GM12878 (cell line): ENCODE measurements around the gene RSPRY1. TPM values are rescaled to one million over a fixed set of nuclear protein-coding genes. Genes with fewer than 3 reads are reported as not detected.

Experiments used
- ATAC-seq: fragments of 200-7000 bp; cut with Tn5 transposase; 3 replicates; pipeline ENCODE4 v1.9.1; 2020; ENCODE audit warnings: mild to moderate bottlenecking, moderate library complexity
- BruUV-seq: library from RNA; stranded (reverse); fragments of 400-500 nt; replicated peaks from 2 replicates; lab custom pipeline; 2021; lab: Mats Ljungman, UMichigan
- CTCF ChIA-PET: fragments of 300-600 bp; sonication (Branson Sonifier 250); formaldehyde crosslinking; extraction: SDS; loops from one replicate; lab custom pipeline; 2021; ENCODE audit warnings: inconsistent platforms; lab: Yijun Ruan, JAX
- POLR2A ChIA-PET: fragments of 350-600 bp; formaldehyde crosslinking; extraction: SDS; loops from one replicate; lab custom pipeline; 2021; ENCODE audit warnings: inconsistent platforms; lab: Charles Lee
- RAD21 ChIA-PET: fragments of 300-600 bp; sonication (Branson Sonifier 250); formaldehyde crosslinking; loops from one replicate; lab custom pipeline; 2023; ENCODE audit warnings: antibody characterized with exemption; ENCODE audit not compliant: unreplicated experiment; lab: Charles Lee
- SMC1A ChIA-PET: fragments of 300-600 bp; sonication (Branson Sonifier 250); formaldehyde crosslinking; loops from one replicate; lab custom pipeline; 2023; ENCODE audit not compliant: unreplicated experiment, uncharacterized antibody; lab: Charles Lee
- DNase-seq: peaks from one replicate; pipeline ENCODE4 v3.0.0-alpha.2; 2011; ENCODE audit warnings: low read depth, low spot score
- FAIRE-seq: peaks from 3 replicates; lab custom pipeline; 2011; peaks lifted over from hg19 to GRCh38; lab: Jason Lieb, UNC
- H2AFZ ChIP-seq: 2 replicates; pipeline ENCODE4 v1.6.0; 2011; ENCODE audit warnings: low read depth, low read length, control low read depth; ENCODE audit not compliant: control insufficient read depth
- H3K27ac ChIP-seq: 2 replicates; pipeline ENCODE4 v1.5.1; 2011; ENCODE audit warnings: control low read depth; ENCODE audit not compliant: control insufficient read depth, insufficient read depth
- H3K27me3 ChIP-seq, 2 experiments: replicated peaks in 1 of 2; 2 replicates each; pipeline versions ENCODE4 v1.6.0 to v1.6.1; 2011; ENCODE audit warnings: low read length in 1 of 2; ENCODE audit not compliant: control insufficient read depth in 2 of 2, insufficient read depth in 2 of 2
- H3K36me3 ChIP-seq, 2 experiments: 2 replicates each; pipeline ENCODE4 v1.5.1; 2011; ENCODE audit warnings: low read length in 1 of 2; ENCODE audit not compliant: control insufficient read depth in 2 of 2, insufficient read depth in 2 of 2
- H3K4me1 ChIP-seq: 2 replicates; pipeline ENCODE4 v1.6.1; 2011; ENCODE audit warnings: mild to moderate bottlenecking, low read length, moderate library complexity, mixed read lengths; ENCODE audit not compliant: control insufficient read depth, insufficient read depth
- H3K4me2 ChIP-seq: 2 replicates; pipeline ENCODE4 v1.6.0; 2011; ENCODE audit warnings: control low read depth; ENCODE audit not compliant: control insufficient read depth, insufficient read depth
- H3K4me3 ChIP-seq: fragments of 200-600 bp; sonication (generic); 2 replicates; pipeline ENCODE4 v1.5.1; 2016
- H3K79me2 ChIP-seq: 2 replicates; pipeline ENCODE4 v1.6.0; 2011; ENCODE audit warnings: low read length; ENCODE audit not compliant: control insufficient read depth, insufficient read depth
- H3K9ac ChIP-seq: 2 replicates; pipeline ENCODE4 v1.8.0; 2011; ENCODE audit warnings: low read length, control low read depth, mixed read lengths; ENCODE audit not compliant: control insufficient read depth, insufficient read depth
- H3K9me3 ChIP-seq: replicated peaks from 3 replicates; pipeline ENCODE4 v1.5.1; 2011; ENCODE audit warnings: mild to moderate bottlenecking, low read length; ENCODE audit not compliant: control insufficient read depth, insufficient read depth
- H4K20me1 ChIP-seq: 2 replicates; pipeline ENCODE4 v1.6.0; 2011; ENCODE audit not compliant: control insufficient read depth, insufficient read depth
- CBX5 ChIP-seq: sonication (generic); IDR thresholded peaks from 2 replicates; pipeline ENCODE4 v1.6.1; 2016; ENCODE audit warnings: low read depth, moderate library complexity, mild to moderate bottlenecking, inconsistent platforms
- IRF4 ChIP-seq: IDR thresholded peaks from 2 replicates; pipeline ENCODE4 v1.6.1; 2011; ENCODE audit warnings: low read depth, low read length
- KAT2A ChIP-seq: conservative IDR thresholded peaks from 2 replicates; pipeline ENCODE4 v1.6.1; 2011; ENCODE audit warnings: low read depth, low read length; ENCODE audit not compliant: control insufficient read depth
- MXI1 ChIP-seq: fragments of 150-350 bp; IDR thresholded peaks from 2 replicates; pipeline ENCODE4 v1.6.1; 2011; ENCODE audit warnings: low read depth, mild to moderate bottlenecking, inconsistent platforms, low read length, improper control_type of control experiment
- NFIC ChIP-seq: IDR thresholded peaks from 2 replicates; pipeline ENCODE4 v1.6.1; 2012; ENCODE audit warnings: low read depth, mild to moderate bottlenecking, inconsistent platforms, low read length, moderate library complexity
- NFXL1 ChIP-seq: fragments of 450-650 bp; IDR thresholded peaks from 2 replicates; pipeline ENCODE4 v1.6.1; 2017; ENCODE audit warnings: antibody characterized with exemption, mild to moderate bottlenecking, borderline replicate concordance
- RELA ChIP-seq: fragments of 450-650 bp; IDR thresholded peaks from 2 replicates; pipeline ENCODE4 v1.8.0; 2014; ENCODE audit warnings: borderline replicate concordance; ENCODE audit not compliant: partially characterized antibody
- SIN3A ChIP-seq: IDR thresholded peaks from 2 replicates; pipeline ENCODE4 v1.6.1; 2012; ENCODE audit warnings: low read depth, low read length, improper control_type of control experiment
- SMC3 ChIP-seq: IDR thresholded peaks from 2 replicates; pipeline ENCODE4 v1.6.1; 2011; ENCODE audit warnings: low read length, improper control_type of control experiment, borderline replicate concordance
- TARDBP ChIP-seq: IDR thresholded peaks from 2 replicates; pipeline ENCODE4 v1.6.1; 2016; ENCODE audit warnings: borderline replicate concordance
- WGBS: methylation state at CpG from one replicate; pipeline ENCODE4 v1.1.6; 2016; ENCODE audit warnings: low lambda C conversion rate; ENCODE audit not compliant: insufficient replicate concordance, insufficient coverage; ENCODE audit errors: missing lambda C conversion rate; 5-methylcytosine and 5-hydroxymethylcytosine counted together
- in situ Hi-C: fragments of 300-500 bp; cut with MboI; formaldehyde crosslinking; loops from 9 replicates; pipeline ENCODE4 v1.14.3; 2018; ENCODE audit warnings: mixed read lengths
- intact Hi-C: fragments of 100-400 bp; cut with micrococcal nuclease; formaldehyde crosslinking; loops from one replicate; pipeline ENCODE4 v1.14.2; 2022; ENCODE audit not compliant: unreplicated experiment
- polyA plus RNA-seq, 11 experiments: library from polyadenylated mRNA; depleted of rRNA in 4 of 11; unstranded in 6 of 11; stranded (reverse) in 5 of 11; fragments of >200 nt; fragmentation: Nextera tagmentation in 4 of 11; fragmentation: Illumina TruSeq in 1 of 11; extraction: Ambion mirVana in 4 of 11; extraction: Trizol in 1 of 11; gene quantifications; 1 replicate in 1 of 11; 2 replicates in 10 of 11; pipeline versions ENCODE4 v1.2.1 to v1.2.3, GENCODE V29; 2011 to 2016; ENCODE audit warnings: inconsistent platforms in 2 of 11, missing spikeins in 2 of 11, low read depth in 1 of 11
- total RNA-seq, 4 experiments: library from RNA; depleted of rRNA in 3 of 4; stranded (reverse); fragments of >200 nt in 3 of 4; fragmentation: Illumina TruSeq in 1 of 4; extraction: Trizol in 1 of 4; gene quantifications; 2 replicates each; pipeline versions ENCODE4 v1.2.1 to v1.2.3, GENCODE V29; 2013 to 2021
- TF ChIP-seq, protein P1 (sequence below): fragments of 450-650 bp; IDR thresholded peaks from 2 replicates; pipeline ENCODE4 v1.6.1; 2014; ENCODE audit warnings: mild to moderate bottlenecking
- TF ChIP-seq, protein P2 (sequence below): fragments of 450-650 bp; IDR thresholded peaks from 2 replicates; pipeline ENCODE4 v1.6.1; 2017; ENCODE audit warnings: mild to moderate bottlenecking, moderate library complexity
- TF ChIP-seq, protein P3 (sequence below): fragments of 150-350 bp; IDR thresholded peaks from 2 replicates; pipeline ENCODE4 v1.6.1; 2016; ENCODE audit warnings: low read depth, low read length
- TF ChIP-seq, protein P4 (sequence below): fragments of 450-650 bp; IDR thresholded peaks from 2 replicates; pipeline ENCODE4 v1.6.1; 2017; ENCODE audit warnings: low read depth, mild to moderate bottlenecking, moderate library complexity

The RSPRY1 gene
- total and polyA plus RNA-seq, 10 of the 15 experiments (the other 5 are each of a cell fraction or from before 2014, with no cell fraction given), result 18.5 to 57.0 (median 41.2) TPM

DNA sequence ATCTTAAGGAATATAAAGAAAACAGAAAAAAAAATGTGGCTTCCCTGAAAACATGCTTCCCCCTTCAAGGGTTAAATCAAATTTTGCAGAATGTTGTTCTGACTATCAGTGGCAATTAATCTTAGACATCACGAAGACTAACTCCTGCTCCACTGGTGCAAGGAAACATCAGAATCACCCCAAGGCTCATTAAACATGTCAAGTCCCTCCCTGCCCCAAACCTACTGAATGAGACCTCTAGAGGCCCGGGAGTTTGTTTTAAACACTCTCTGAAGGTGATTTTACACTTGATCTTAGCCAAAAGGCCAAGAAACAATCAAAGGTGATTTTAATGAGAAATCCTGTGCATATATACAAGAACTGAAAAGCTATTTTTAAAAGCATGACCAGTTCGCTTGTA is 18.6 kb upstream of the RSPRY1 start:
- 0 out of 2 replicates have a peak overlapping the region, but pooled peaks have one; percentile 2 for H3K4me2 ChIP-seq
- H3K4me1 ChIP-seq, result peaks cover 19% of the 10 kb centered on the region
- no peaks in the 10 kb centered on the region for H3K9me3 ChIP-seq
- intact Hi-C loops (loop anchor here (5.0 kb wide), 1 partner anchor 40 kb away; no protein-coding TSS in a partner anchor), in situ Hi-C loops (loop anchor here (5.0 kb wide), 1 partner anchor 80 kb away; no protein-coding TSS in a partner anchor)
- no peak overlapping the region for H2AFZ ChIP-seq
- peaks cover 1 to 44% of the 10 kb centered on the region in 2 experiments for H3K36me3 ChIP-seq
- no peaks in the 10 kb centered on the region for H3K27me3 ChIP-seq
- H3K79me2 ChIP-seq, result no peaks in the 10 kb centered on the region
- DNase-seq (no peak), FAIRE-seq (no peak), ATAC-seq (peak; percentile 63)
- ChIA-PET POLR2A (interaction anchor here (1.0 to 1.2 kb wide), 3 partner anchors 75 to 184 kb away, joined by 3 read pairs; partner anchors contain the start of gene CPNE2), RAD21 (interaction anchor here (0.7 to 2.0 kb wide), 7 partner anchors 18 to 217 kb away, joined by 3 to 15 read pairs (median 4); partner anchors contain the start of genes CPNE2, PSME3IP1 and RSPRY1), SMC1A (interaction anchor here (0.7 to 2.5 kb wide), 7 partner anchors 13 to 163 kb away, joined by 3 to 7 read pairs (median 3); partner anchors contain the start of gene CPNE2), CTCF (interaction anchor here (0.6 to 4.1 kb wide), 14 partner anchors 16 to 201 kb away, joined by 3 to 32 read pairs (median 3); partner anchors contain the start of gene CPNE2)
- H3K9ac ChIP-seq, result no peak overlapping the region
- H4K20me1 ChIP-seq, result no peaks in the 10 kb centered on the region
- no peak overlapping the region for H3K4me3 ChIP-seq
- no TSS peak for BruUV-seq
- 70% methylated on average over 3 of the region's 3 CpGs for WGBS
- peak overlapping the region; percentile 50; the same call in 1 of the 2 replicates for H3K27ac ChIP-seq
- TF ChIP-seq, protein P1, sequence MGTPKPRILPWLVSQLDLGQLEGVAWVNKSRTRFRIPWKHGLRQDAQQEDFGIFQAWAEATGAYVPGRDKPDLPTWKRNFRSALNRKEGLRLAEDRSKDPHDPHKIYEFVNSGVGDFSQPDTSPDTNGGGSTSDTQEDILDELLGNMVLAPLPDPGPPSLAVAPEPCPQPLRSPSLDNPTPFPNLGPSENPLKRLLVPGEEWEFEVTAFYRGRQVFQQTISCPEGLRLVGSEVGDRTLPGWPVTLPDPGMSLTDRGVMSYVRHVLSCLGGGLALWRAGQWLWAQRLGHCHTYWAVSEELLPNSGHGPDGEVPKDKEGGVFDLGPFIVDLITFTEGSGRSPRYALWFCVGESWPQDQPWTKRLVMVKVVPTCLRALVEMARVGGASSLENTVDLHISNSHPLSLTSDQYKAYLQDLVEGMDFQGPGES, result no peak
- TF ChIP-seq, protein P2, sequence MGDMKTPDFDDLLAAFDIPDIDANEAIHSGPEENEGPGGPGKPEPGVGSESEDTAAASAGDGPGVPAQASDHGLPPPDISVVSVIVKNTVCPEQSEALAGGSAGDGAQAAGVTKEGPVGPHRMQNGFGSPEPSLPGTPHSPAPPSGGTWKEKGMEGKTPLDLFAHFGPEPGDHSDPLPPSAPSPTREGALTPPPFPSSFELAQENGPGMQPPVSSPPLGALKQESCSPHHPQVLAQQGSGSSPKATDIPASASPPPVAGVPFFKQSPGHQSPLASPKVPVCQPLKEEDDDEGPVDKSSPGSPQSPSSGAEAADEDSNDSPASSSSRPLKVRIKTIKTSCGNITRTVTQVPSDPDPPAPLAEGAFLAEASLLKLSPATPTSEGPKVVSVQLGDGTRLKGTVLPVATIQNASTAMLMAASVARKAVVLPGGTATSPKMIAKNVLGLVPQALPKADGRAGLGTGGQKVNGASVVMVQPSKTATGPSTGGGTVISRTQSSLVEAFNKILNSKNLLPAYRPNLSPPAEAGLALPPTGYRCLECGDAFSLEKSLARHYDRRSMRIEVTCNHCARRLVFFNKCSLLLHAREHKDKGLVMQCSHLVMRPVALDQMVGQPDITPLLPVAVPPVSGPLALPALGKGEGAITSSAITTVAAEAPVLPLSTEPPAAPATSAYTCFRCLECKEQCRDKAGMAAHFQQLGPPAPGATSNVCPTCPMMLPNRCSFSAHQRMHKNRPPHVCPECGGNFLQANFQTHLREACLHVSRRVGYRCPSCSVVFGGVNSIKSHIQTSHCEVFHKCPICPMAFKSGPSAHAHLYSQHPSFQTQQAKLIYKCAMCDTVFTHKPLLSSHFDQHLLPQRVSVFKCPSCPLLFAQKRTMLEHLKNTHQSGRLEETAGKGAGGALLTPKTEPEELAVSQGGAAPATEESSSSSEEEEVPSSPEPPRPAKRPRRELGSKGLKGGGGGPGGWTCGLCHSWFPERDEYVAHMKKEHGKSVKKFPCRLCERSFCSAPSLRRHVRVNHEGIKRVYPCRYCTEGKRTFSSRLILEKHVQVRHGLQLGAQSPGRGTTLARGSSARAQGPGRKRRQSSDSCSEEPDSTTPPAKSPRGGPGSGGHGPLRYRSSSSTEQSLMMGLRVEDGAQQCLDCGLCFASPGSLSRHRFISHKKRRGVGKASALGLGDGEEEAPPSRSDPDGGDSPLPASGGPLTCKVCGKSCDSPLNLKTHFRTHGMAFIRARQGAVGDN, result no peak
- TF ChIP-seq CBX5 (no peak), RELA (no peak), IRF4 (no peak), NFXL1 (no peak), SMC3 (no peak), SIN3A (no peak), MXI1 (no peak), NFIC (no peak), TARDBP (no peak), KAT2A (no peak)
- TF ChIP-seq, protein P3, sequence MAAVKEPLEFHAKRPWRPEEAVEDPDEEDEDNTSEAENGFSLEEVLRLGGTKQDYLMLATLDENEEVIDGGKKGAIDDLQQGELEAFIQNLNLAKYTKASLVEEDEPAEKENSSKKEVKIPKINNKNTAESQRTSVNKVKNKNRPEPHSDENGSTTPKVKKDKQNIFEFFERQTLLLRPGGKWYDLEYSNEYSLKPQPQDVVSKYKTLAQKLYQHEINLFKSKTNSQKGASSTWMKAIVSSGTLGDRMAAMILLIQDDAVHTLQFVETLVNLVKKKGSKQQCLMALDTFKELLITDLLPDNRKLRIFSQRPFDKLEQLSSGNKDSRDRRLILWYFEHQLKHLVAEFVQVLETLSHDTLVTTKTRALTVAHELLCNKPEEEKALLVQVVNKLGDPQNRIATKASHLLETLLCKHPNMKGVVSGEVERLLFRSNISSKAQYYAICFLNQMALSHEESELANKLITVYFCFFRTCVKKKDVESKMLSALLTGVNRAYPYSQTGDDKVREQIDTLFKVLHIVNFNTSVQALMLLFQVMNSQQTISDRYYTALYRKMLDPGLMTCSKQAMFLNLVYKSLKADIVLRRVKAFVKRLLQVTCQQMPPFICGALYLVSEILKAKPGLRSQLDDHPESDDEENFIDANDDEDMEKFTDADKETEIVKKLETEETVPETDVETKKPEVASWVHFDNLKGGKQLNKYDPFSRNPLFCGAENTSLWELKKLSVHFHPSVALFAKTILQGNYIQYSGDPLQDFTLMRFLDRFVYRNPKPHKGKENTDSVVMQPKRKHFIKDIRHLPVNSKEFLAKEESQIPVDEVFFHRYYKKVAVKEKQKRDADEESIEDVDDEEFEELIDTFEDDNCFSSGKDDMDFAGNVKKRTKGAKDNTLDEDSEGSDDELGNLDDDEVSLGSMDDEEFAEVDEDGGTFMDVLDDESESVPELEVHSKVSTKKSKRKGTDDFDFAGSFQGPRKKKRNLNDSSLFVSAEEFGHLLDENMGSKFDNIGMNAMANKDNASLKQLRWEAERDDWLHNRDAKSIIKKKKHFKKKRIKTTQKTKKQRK, result no peak
- TF ChIP-seq, protein P4, sequence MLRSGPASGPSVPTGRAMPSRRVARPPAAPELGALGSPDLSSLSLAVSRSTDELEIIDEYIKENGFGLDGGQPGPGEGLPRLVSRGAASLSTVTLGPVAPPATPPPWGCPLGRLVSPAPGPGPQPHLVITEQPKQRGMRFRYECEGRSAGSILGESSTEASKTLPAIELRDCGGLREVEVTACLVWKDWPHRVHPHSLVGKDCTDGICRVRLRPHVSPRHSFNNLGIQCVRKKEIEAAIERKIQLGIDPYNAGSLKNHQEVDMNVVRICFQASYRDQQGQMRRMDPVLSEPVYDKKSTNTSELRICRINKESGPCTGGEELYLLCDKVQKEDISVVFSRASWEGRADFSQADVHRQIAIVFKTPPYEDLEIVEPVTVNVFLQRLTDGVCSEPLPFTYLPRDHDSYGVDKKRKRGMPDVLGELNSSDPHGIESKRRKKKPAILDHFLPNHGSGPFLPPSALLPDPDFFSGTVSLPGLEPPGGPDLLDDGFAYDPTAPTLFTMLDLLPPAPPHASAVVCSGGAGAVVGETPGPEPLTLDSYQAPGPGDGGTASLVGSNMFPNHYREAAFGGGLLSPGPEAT, result no peak
